OCI-LY7 (cell line): Measurements from ENCODE around the gene CLRN3. TPM values are rescaled to one million over a fixed set of nuclear protein-coding genes. Genes with fewer than 3 reads are reported as not detected.

Source experiments
- BruUV-seq: library from RNA; stranded (reverse); fragments of 400-500 nt; replicated peaks from 2 replicates; lab custom pipeline; 2021; lab: Mats Ljungman, UMichigan
- CTCF ChIA-PET: fragments of 300-600 bp; sonication (Branson Sonifier 250); formaldehyde crosslinking; loops from one replicate; lab custom pipeline; 2022; ENCODE audit warnings: antibody characterized with exemption; ENCODE audit not compliant: unreplicated experiment; lab: Charles Lee
- POLR2A ChIA-PET: fragments of 300-600 bp; sonication (Branson Sonifier 250); formaldehyde crosslinking; loops from one replicate; lab custom pipeline; 2022; ENCODE audit warnings: antibody characterized with exemption; lab: Charles Lee
- DNase-seq: peaks from one replicate; pipeline ENCODE4 v3.0.0-alpha.2; 2015; ENCODE audit warnings: low spot score
- H2AFZ ChIP-seq: fragments of 200-600 bp; sonication (generic), shearing (Covaris generic); 2 replicates; pipeline ENCODE4 v1.6.1; 2014; ENCODE audit warnings: mild to moderate bottlenecking, antibody characterized with exemption, low read length, moderate library complexity
- H3K27ac ChIP-seq: fragments of 200-600 bp; sonication (generic); 2 replicates; pipeline ENCODE4 v1.5.1; 2014; ENCODE audit warnings: mixed run types, low read depth, mild to moderate bottlenecking, moderate library complexity, low read length, inconsistent platforms; ENCODE audit not compliant: poor library complexity, severe bottlenecking
- H3K36me3 ChIP-seq: fragments of 200-600 bp; sonication (generic); 2 replicates; pipeline ENCODE4 v1.6.1; 2014; ENCODE audit warnings: mild to moderate bottlenecking, antibody characterized with exemption, low read length, moderate library complexity, mixed read lengths; ENCODE audit not compliant: insufficient read depth
- H3K4me1 ChIP-seq: fragments of 200-600 bp; sonication (generic); 2 replicates; pipeline ENCODE4 v1.5.1; 2014; ENCODE audit warnings: mild to moderate bottlenecking, low read length; ENCODE audit not compliant: insufficient read depth, poor library complexity, severe bottlenecking
- H3K4me2 ChIP-seq: fragments of 200-600 bp; sonication (generic); 2 replicates; pipeline ENCODE4 v1.6.1; 2014; ENCODE audit warnings: mild to moderate bottlenecking, low read length
- H3K4me3 ChIP-seq: fragments of 200-600 bp; sonication (generic); 2 replicates; pipeline ENCODE4 v1.5.1; 2014; ENCODE audit warnings: mild to moderate bottlenecking, low read depth, low read length; ENCODE audit not compliant: poor library complexity, severe bottlenecking
- H3K79me2 ChIP-seq: fragments of 200-600 bp; sonication (generic); 2 replicates; pipeline ENCODE4 v1.6.1; 2016; ENCODE audit warnings: low read depth, mild to moderate bottlenecking, low read length, moderate library complexity, mixed read lengths; ENCODE audit not compliant: insufficient read depth
- H3K9me2 ChIP-seq: fragments of 200-600 bp; sonication (generic); 2 replicates; pipeline ENCODE4 v1.6.1; 2016; ENCODE audit warnings: mild to moderate bottlenecking, low read length, mixed read lengths; ENCODE audit not compliant: insufficient read depth
- H3K9me3 ChIP-seq: fragments of 200-600 bp; sonication (generic); 2 replicates; pipeline ENCODE4 v1.6.1; 2014; ENCODE audit warnings: mild to moderate bottlenecking, mixed run types, low read length, mixed read lengths
- H4K20me1 ChIP-seq: fragments of 200-600 bp; sonication (generic); 2 replicates; pipeline ENCODE4 v1.6.1; 2014; ENCODE audit warnings: mild to moderate bottlenecking, antibody characterized with exemption, low read length, moderate library complexity, mixed read lengths; ENCODE audit not compliant: insufficient read depth
- EZH2phosphoT487 ChIP-seq: fragments of 200-600 bp; sonication (generic); IDR thresholded peaks from 2 replicates; pipeline ENCODE4 v1.6.1; 2018; ENCODE audit warnings: low read depth, borderline replicate concordance, mild to moderate bottlenecking, mixed run types, antibody characterized with exemption, low read length, moderate library complexity, mixed read lengths
- intact Hi-C: fragments of 100-400 bp; cut with micrococcal nuclease; formaldehyde crosslinking; loops from one replicate; pipeline ENCODE4 v1.10.0; 2022; ENCODE audit not compliant: unreplicated experiment
- total RNA-seq, 2 experiments: library from RNA; depleted of rRNA in 1 of 2; stranded (reverse); fragments of >200 nt in 1 of 2; shearing (Covaris generic) in 1 of 2; gene quantifications; 2 replicates each; pipeline ENCODE4 v1.2.3, GENCODE V29; 2014 to 2022
- TF ChIP-seq, protein P1 (sequence below): fragments of 200-600 bp; sonication (generic); conservative IDR thresholded peaks from 2 replicates; pipeline ENCODE4 v1.5.1; 2014; ENCODE audit warnings: mild to moderate bottlenecking, antibody characterized with exemption, low read length, moderate library complexity, mixed read lengths

CLRN3 gene
- total RNA-seq, 2 experiments from 2014 or later, result not detected

DNA sequence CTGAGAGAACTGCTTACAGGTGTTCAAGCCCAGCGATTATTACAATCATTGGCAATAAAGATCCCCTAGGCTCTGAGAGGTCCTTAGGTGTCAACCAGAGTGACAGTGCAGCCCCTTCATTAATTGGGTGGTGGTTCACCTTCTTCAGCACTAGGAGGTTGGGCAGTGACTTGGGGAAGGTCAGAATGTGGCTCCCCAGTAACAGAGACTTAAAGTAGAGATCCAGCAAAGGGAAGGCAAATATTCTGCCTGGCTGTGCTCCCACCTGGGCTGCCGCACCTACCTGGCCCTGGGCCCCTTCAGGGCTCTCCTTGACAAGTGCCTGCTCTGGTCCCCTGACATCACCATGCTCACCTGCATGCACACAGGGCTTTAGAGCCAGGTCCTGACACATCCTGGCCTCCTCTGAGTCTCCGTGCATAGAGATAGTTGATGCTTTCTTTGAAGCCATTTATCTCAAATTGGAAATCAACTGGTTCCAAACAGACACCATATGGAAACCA is 1.9 kb downstream of the CLRN3 start:
- POLR2A ChIA-PET, result no interaction called here
- CTCF ChIA-PET, result no interaction called here

DNA sequence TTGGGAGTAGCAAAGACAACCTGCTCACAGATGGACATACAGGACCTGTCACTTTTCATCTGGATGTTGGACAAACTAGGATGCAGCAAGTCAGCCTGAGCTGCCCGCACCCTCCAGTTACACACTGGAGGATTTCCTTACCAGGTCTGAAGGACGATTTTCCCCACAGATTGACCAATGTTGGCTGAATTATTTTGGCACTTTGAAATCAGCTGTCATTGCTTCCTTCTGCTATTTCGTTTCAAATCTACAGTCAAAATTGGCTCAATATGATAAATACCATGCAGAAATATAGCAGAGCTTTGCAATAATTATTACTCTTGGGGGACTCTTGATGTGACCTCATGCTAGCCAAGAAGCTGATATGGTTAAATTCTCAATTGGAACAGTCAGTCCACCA is 2.5 kb downstream of the CLRN3 start:
- Histone ChIP-seq H3K9me2 (no peaks in the 10 kb centered on the region), H3K4me1 (no peaks in the 10 kb centered on the region), H3K79me2 (no peaks in the 10 kb centered on the region), H3K27ac (no peak overlapping the region), H3K9me3 (no peaks in the 10 kb centered on the region), H4K20me1 (no peaks in the 10 kb centered on the region), H3K4me2 (no peak overlapping the region), H3K36me3 (no peaks in the 10 kb centered on the region), H3K4me3 (no peak overlapping the region), H2AFZ (no peak overlapping the region)
- TF ChIP-seq, protein P1, sequence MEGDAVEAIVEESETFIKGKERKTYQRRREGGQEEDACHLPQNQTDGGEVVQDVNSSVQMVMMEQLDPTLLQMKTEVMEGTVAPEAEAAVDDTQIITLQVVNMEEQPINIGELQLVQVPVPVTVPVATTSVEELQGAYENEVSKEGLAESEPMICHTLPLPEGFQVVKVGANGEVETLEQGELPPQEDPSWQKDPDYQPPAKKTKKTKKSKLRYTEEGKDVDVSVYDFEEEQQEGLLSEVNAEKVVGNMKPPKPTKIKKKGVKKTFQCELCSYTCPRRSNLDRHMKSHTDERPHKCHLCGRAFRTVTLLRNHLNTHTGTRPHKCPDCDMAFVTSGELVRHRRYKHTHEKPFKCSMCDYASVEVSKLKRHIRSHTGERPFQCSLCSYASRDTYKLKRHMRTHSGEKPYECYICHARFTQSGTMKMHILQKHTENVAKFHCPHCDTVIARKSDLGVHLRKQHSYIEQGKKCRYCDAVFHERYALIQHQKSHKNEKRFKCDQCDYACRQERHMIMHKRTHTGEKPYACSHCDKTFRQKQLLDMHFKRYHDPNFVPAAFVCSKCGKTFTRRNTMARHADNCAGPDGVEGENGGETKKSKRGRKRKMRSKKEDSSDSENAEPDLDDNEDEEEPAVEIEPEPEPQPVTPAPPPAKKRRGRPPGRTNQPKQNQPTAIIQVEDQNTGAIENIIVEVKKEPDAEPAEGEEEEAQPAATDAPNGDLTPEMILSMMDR, result no peak
- TF ChIP-seq EZH2phosphoT487, result no peak
- CTCF ChIA-PET, result interaction anchor here (0.6 kb wide), 1 partner anchor 157 kb away, joined by 3 read pairs; no protein-coding TSS in a partner anchor
- DNase-seq, result no peak
- no TSS peak for BruUV-seq
- intact Hi-C loops, result no loop called here
- POLR2A ChIA-PET, result no interaction called here

More for the DNA sequence above, 1.9 kb downstream of the CLRN3 start:
- Histone ChIP-seq H3K27ac (no peak overlapping the region), H3K79me2 (no peaks in the 10 kb centered on the region), H3K36me3 (no peaks in the 10 kb centered on the region), H3K4me2 (no peak overlapping the region), H3K4me3 (no peak overlapping the region), H2AFZ (no peak overlapping the region), H3K4me1 (no peaks in the 10 kb centered on the region), H4K20me1 (no peaks in the 10 kb centered on the region), H3K9me2 (no peaks in the 10 kb centered on the region), H3K9me3 (no peaks in the 10 kb centered on the region)
- no TSS peak for BruUV-seq
- DNase-seq, result no peak
- TF ChIP-seq, protein P1, result no peak
- TF ChIP-seq EZH2phosphoT487, result no peak
- intact Hi-C loops, result no loop called here

DNA sequence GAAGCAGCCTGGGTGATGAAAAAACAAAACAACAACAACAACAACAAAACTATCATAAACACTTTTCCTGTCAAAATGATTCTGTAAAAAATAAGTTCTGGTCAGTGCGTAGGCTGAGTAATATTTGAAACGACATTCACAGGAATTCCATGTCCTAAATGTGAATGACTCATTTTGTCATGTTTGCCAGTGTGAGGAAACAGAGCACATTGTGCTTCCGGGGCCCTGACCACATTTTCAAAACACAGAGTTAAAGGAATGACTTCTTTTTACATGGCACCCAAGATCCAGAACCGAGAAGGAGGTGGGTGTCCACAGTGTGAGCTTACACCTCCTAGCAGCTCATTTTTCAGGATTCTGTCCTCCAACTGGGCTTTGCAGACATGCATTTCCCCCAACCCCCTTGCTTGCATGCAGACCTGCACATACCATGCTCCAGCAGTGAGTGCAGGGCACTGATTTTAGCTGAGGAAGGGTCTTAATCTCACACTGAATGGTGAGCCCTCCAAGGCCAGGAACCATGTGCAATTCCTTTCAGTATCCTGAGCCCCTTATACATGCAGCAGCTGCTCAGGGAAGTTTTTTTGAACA is 3.0 kb downstream of the CLRN3 start:
- Histone ChIP-seq H3K27ac (no peak overlapping the region), H3K36me3 (no peaks in the 10 kb centered on the region), H3K79me2 (no peaks in the 10 kb centered on the region), H3K4me2 (no peak overlapping the region), H3K4me3 (no peak overlapping the region), H2AFZ (no peak overlapping the region), H3K4me1 (no peaks in the 10 kb centered on the region), H3K9me3 (no peaks in the 10 kb centered on the region), H4K20me1 (no peaks in the 10 kb centered on the region), H3K9me2 (no peaks in the 10 kb centered on the region)
- ChIA-PET POLR2A (no interaction called here), CTCF (interaction anchor here (0.6 kb wide), 1 partner anchor 157 kb away, joined by 3 read pairs; no protein-coding TSS in a partner anchor)
- no peak for TF ChIP-seq EZH2phosphoT487
- TF ChIP-seq, protein P1, result no peak
- intact Hi-C loops, result no loop called here
- DNase-seq, result no peak
- BruUV-seq, result no TSS peak
